Measurements from ENCODE around the gene IQCH.

GRCh38 chr15:67216859-67217258 is 37.7 kb upstream of the IQCH start:
- TF ChIP-seq POLR2A (IDR thresholded peaks at IDR 0.05) (no peak), CTCF (IDR thresholded peaks at IDR 0.05) (no peak), POLR2AphosphoS5 (IDR thresholded peaks at IDR 0.05) (no peak)

All from sigmoid colon (tissue), 4 donors.